Nephron progenitor cell (in vitro differentiated cells): ENCODE results near the gene ATL2.
A peak's percentile ranks its signal among the peaks of the same experiment; 100 is the strongest.

Source experiments
- DNase-seq: peaks from one replicate; pipeline ENCODE4 v3.0.0; 2021
- H3K27ac Mint-ChIP-seq: 2 replicates; pipeline ENCODE4 v1.8.0; 2021; ENCODE audit warnings: mild to moderate bottlenecking, moderate library complexity, mixed read lengths
- H3K27me3 Mint-ChIP-seq: 2 replicates; pipeline ENCODE4 v1.8.0; 2021; ENCODE audit warnings: mild to moderate bottlenecking, low read depth, mixed read lengths; ENCODE audit not compliant: poor library complexity
- H3K36me3 Mint-ChIP-seq: 2 replicates; pipeline ENCODE4 v1.8.0; 2021; ENCODE audit warnings: low read depth, mixed read lengths
- H3K4me1 Mint-ChIP-seq: 2 replicates; pipeline ENCODE4 v1.8.0; 2021; ENCODE audit warnings: mixed read lengths
- H3K4me3 Mint-ChIP-seq: 2 replicates; pipeline ENCODE4 v1.8.0; 2021; ENCODE audit warnings: mild to moderate bottlenecking, moderate library complexity, mixed read lengths
- H3K9me3 Mint-ChIP-seq: 2 replicates; pipeline ENCODE4 v1.8.0; 2021; ENCODE audit warnings: mild to moderate bottlenecking, moderate library complexity, mixed read lengths
- CTCF ChIP-seq: fragments of 200-600 bp; sonication (generic); IDR thresholded peaks from 2 replicates; pipeline ENCODE4 v1.5.0; 2021; ENCODE audit warnings: antibody characterized with exemption

The ATL2 gene

GRCh38 chr2:38375696-38376345 is 1.3 kb downstream of the ATL2 start:
- peak overlapping the region; percentile 86 for H3K27ac Mint-ChIP-seq
- H3K9me3 Mint-ChIP-seq, result peaks cover 2% of the 10 kb centered on the region
- peaks cover 15% of the 10 kb centered on the region for H3K36me3 Mint-ChIP-seq
- peaks cover 64% of the 10 kb centered on the region for H3K4me1 Mint-ChIP-seq
- TF ChIP-seq CTCF, result no peak
- peak; percentile 40 for DNase-seq
- peaks cover 13% of the 10 kb centered on the region for H3K27me3 Mint-ChIP-seq
- H3K4me3 Mint-ChIP-seq, result peak overlapping the region; percentile 93

- Mint-ChIP-seq H3K27ac (peak overlapping the region; percentile 59), H3K36me3 (peaks cover 18% of the 10 kb centered on the region), H3K4me3 (peak overlapping the region; percentile 93), H3K4me1 (peaks cover 55% of the 10 kb centered on the region), H3K27me3 (peaks cover 5% of the 10 kb centered on the region), H3K9me3 (peaks cover 4% of the 10 kb centered on the region)
- DNase-seq, result no peak
- TF ChIP-seq CTCF, result no peak
Observed at GRCh38 chr2:38374984-38375383, 2.1 kb downstream of the ATL2 start.

- no peaks in the 10 kb centered on the region for H3K27me3 Mint-ChIP-seq
- no peak overlapping the region for H3K27ac Mint-ChIP-seq
- DNase-seq, result no peak
- peaks cover 33% of the 10 kb centered on the region for H3K4me1 Mint-ChIP-seq
- peaks cover 4% of the 10 kb centered on the region for H3K9me3 Mint-ChIP-seq
- no peak for TF ChIP-seq CTCF
- peaks cover 23% of the 10 kb centered on the region for H3K36me3 Mint-ChIP-seq
- H3K4me3 Mint-ChIP-seq, result no peak overlapping the region
Observed at GRCh38 chr2:38371235-38371634, 5.8 kb downstream of the ATL2 start.

GRCh38 chr2:38370664-38371063 is 6.4 kb downstream of the ATL2 start:
- Mint-ChIP-seq H3K36me3 (peaks cover 29% of the 10 kb centered on the region), H3K4me1 (peaks cover 28% of the 10 kb centered on the region), H3K27ac (peak overlapping the region; percentile 48), H3K27me3 (no peaks in the 10 kb centered on the region), H3K4me3 (no peak overlapping the region), H3K9me3 (peaks cover 4% of the 10 kb centered on the region)
- no peak for DNase-seq
- TF ChIP-seq CTCF, result no peak

GRCh38 chr2:38362232-38362631 is 14.8 kb downstream of the ATL2 start:
- H3K36me3 Mint-ChIP-seq, result peaks cover 77% of the 10 kb centered on the region
- no peak overlapping the region for H3K27ac Mint-ChIP-seq
- no peak for DNase-seq
- no peak for TF ChIP-seq CTCF
- peaks cover 18% of the 10 kb centered on the region for H3K9me3 Mint-ChIP-seq
- H3K27me3 Mint-ChIP-seq, result no peaks in the 10 kb centered on the region
- no peak overlapping the region for H3K4me3 Mint-ChIP-seq
- H3K4me1 Mint-ChIP-seq, result peaks cover 11% of the 10 kb centered on the region

GRCh38 chr2:38360177-38360576 is 16.9 kb downstream of the ATL2 start:
- H3K27me3 Mint-ChIP-seq, result no peaks in the 10 kb centered on the region
- H3K4me3 Mint-ChIP-seq, result no peak overlapping the region
- H3K27ac Mint-ChIP-seq, result no peak overlapping the region
- no peak for DNase-seq
- peaks cover 20% of the 10 kb centered on the region for H3K9me3 Mint-ChIP-seq
- peaks cover 11% of the 10 kb centered on the region for H3K4me1 Mint-ChIP-seq
- H3K36me3 Mint-ChIP-seq, result peaks cover 71% of the 10 kb centered on the region
- TF ChIP-seq CTCF, result no peak
